Measurements from ENCODE around the gene DDA1. TPM values are rescaled to one million over a fixed set of nuclear protein-coding genes. Genes with fewer than 3 reads are reported as not detected.
A peak's percentile ranks its signal among the peaks of the same experiment; 100 is the strongest.

The DDA1 gene
- polyA plus RNA-seq, 4 donors, result 30.1 to 43.6 (median 36.5) TPM

- DNase-seq (ENCODE audit: low read depth in 4 of 4, low spot score in 3 of 4), result no peak
Measured at GRCh38 chr19:17309965-17310461, 650 bp downstream of the DDA1 start.

GRCh38 chr19:17311455-17312188, 2.3 kb downstream of the DDA1 start:
- DNase-seq (ENCODE audit: low read depth in 4 of 4, low spot score in 3 of 4), result no peak

DNA sequence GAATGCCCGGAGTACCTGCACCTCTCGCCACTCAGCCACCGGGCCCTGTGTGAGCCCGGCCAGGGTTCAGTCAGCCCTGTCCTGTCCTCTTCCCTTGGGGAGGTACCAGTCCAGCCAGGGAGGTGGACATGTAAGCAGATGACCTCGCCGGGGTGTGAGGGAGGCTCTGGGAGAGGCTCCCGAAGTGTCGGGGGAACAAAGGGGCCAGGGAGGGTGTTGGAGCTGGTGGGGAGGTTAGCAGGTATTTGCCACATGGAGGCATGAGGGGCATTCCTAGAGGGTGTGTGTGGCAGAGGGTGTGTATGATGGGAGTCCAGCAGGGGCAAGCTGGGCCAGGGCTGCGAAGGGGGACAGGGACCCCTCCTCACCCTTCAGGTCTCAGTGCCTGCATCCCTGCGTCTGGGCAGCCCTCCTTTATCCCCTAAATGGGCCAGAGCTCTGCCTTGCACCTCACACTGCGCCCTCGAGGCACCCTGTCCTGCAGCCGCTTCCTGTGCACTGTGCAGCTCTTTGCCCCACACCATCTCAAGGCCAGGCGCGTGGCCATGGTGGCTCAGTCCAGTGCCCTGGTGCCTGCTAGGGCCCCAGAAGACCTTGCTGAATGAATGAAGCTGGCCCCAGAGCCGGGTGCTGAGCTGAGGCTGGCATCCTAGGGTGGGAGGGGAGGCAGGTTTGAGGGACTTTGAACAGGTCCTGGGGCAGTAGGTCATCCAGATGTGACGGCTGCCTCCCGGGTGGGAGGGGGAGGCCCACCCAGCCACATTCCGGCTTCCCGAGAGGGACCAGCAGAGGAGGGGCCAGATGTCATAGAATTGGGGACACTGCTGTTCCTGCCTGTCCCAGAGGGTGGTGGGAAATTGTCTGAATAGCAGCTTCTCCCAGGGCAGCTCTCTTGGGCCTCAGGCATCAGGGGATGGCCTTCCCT, 3.1 kb downstream of the DDA1 start:
- no peak for DNase-seq (ENCODE audit: low read depth in 4 of 4, low spot score in 3 of 4)

DNA sequence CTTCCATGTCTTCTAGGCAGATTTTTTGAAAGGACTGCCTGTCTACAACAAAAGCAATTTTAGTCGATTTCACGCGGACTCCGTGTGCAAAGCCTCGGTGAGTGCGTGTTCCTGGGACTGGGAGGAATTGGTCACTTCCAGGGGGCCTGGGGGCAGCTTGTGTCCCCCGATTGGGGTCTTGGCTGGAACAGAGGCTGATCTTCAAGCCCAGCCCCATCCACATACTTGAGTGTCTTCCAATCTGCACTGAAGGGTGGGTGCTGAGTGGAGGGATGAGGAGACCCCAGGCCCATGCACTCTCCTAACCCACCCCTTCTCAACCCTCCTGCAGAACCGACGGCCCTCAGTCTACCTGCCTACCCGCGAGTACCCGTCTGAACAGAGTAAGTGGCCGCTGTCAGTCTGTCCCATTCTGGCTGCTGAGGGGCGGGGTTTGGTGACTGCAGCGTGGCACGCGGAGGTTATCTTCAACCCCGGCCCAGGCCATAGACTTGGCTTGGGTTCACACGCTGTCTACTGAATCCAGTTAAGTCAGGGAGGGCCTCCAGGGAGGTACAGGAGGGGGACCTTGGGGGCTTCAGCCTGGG, 4.7 kb downstream of the DDA1 start:
- no peak for DNase-seq (ENCODE audit: low read depth in 4 of 4, low spot score in 3 of 4)

- DNase-seq (ENCODE audit: low read depth in 4 of 4, low spot score in 3 of 4), result no peak
Measured at GRCh38 chr19:17318966-17319365, 9.6 kb downstream of the DDA1 start.

DNA sequence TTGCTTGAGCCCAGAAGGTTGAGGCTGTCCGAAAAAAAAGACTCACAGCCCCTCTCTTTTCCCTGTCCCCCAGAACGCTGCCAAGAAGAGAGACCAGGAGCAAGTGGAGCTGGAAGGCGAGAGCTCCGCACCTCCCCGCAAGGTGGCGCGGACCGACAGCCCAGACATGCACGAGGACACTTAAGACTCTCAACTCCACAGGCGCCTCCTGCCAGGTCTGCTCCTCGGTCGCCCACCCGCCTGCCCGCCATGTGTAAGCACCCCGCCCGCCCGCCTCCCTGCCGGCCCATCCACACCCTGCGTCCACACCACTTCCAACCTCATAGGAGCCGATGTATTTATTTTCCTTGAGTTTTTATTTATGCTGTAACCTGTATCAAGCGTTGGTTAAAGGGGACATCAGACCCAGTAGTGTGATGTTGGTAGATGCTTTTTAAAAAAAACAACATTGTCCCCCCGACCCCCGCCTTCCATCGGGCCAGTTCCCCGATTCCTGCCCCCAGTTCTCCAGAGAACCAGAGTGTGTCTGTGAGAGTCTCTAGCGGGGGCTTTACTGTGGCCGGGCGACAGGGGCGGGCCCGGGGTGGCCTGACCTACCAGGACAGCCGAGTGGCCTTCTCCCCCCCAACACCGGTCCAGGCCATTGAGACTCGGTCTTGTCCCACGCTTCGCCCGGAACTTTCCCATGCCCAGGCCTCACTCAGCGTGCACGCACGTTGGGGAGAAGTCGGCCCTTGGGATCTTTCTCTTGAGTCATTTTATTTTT, 10.3 kb downstream of the DDA1 start:
- no peak for DNase-seq (ENCODE audit: low read depth in 4 of 4, low spot score in 3 of 4)

DNA sequence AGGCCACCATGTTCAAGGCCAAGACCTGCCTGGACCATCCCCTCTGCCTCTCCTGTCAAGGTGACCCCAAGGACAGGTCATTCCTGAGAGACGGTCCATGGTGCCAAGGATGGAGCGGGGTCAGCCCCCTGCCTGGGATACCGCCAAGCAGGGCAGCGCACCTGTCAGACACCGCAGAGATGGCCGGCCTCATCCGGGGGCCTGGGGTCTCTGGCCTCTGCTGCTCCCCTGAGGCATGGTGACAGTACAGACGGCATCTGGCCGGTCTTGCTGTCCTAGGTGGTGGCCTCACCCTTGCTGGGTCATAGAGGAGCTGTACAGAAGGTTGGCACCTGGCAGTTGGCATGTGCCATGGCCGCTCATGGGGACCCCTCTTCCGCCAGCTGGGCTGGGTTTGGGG, 11.1 kb downstream of the DDA1 start:
- DNase-seq (ENCODE audit: low read depth in 4 of 4, low spot score in 3 of 4), result no peak

DNA sequence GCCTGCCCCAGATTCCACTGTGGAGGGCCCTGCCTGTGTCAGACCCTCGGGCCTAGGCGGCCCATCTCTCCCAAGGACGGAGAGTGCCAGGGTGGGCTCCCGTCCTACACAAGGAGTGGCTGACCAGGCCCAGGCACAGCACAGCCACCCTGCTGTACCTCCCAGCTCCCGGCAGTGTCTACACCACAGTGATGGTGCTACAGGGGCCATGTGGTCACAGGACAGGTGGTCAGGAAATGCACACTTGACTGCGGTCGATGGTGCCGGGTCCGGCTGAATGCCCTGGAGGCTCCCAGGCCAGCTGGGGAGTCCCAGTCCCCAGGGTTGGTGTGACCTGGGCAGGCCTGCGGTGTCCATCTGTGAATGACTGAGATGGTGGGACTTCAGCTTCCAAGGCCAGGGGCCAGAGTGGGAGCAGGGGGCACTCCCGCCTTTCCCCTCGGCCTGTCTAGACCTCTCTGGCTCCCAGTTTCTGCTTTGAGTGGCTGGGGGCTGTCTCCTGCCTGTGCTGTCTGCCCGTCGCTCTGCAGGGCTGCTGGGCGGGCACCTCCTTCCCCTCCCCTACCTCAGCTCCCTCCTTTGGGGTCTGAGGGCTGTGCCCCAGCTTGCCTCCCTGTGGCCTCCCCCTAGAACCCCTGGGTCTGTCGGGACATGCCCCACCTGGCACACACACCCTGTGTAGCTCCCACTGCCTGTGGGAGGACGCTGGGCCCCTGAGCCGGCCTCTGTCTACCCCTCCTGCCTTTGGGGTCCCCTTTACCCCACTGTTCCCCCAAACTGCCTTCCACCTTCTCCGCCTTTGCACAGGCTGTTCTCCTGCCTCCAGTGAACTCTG, 12.5 kb downstream of the DDA1 start:
- no peak for DNase-seq (ENCODE audit: low read depth in 4 of 4, low spot score in 3 of 4)

DNA sequence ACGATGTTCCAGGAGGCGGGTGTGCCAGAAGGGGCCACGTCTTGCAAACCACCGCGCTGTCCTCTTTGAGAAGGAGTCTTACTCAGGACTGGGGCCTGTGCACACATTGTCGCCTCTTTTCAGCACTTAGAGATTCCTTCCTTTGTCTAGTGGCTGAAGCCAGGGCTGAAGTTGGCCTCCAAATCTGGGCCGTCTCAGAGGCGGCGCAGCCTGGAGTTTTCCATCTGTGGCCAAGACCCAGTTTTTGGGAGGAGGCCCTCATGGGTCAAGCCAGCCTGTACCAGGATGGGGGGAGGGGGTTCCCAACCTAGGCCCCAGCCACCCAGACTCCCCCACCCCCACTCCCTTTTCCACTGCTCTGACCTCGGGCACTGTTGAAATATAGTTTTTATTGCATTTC, 13.5 kb downstream of the DDA1 start:
- no peak for DNase-seq (ENCODE audit: low read depth in 4 of 4, low spot score in 3 of 4)

DNA sequence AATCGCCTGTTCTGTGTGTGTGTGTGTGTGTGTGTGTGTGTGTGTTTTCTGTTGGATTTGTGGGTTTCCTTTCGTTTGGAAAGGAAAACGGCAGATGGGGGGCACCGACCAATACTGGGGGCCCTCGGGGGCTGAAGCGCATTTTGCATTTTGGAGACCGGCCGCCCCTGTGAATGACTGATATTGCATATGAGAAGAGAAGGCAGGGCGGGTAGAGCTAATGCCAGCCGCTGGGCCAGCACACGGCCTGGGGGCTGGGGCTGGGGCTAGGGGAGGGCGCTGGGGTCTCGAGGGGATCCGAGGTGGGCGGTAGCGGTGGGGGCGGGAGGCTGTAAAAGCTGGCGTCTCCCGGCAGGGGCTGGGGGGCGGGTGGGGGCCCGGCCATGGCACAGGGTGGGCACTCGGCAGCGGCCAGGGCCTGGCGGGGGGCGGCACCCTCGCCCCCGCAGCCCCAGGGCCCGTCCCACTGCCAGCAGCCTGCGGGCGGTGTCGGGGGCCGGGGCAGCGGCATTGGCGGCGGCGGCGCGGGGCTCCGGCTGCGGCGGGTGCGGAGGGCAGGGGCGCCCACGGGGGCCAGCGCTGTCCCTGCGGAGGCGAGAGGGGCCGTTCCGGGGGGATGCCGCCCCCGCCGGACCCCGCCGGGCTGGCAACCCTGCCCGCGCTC, 14.1 kb downstream of the DDA1 start:
- DNase-seq (ENCODE audit: low read depth in 4 of 4, low spot score in 3 of 4), result no peak

DNA sequence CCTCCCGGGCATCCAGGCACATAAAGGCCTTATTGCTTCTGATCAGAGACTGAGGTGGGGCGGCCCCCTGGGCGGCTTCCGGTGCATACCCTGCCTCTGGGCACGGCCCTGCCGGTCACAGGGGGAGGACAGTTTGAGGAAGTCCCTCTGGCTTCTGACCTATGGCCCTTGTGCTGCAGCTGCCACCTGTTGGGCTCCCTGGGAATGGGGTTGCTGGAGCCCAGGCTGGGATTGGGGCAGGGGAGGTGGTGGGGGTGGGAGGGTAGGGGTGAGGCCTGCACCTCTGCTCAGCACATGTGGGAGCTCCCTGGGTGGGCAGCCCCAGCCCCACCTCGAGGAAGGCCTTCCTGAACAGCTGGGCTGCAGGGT, 14.6 kb downstream of the DDA1 start:
- no peak for DNase-seq (ENCODE audit: low read depth in 4 of 4, low spot score in 3 of 4)

DNA sequence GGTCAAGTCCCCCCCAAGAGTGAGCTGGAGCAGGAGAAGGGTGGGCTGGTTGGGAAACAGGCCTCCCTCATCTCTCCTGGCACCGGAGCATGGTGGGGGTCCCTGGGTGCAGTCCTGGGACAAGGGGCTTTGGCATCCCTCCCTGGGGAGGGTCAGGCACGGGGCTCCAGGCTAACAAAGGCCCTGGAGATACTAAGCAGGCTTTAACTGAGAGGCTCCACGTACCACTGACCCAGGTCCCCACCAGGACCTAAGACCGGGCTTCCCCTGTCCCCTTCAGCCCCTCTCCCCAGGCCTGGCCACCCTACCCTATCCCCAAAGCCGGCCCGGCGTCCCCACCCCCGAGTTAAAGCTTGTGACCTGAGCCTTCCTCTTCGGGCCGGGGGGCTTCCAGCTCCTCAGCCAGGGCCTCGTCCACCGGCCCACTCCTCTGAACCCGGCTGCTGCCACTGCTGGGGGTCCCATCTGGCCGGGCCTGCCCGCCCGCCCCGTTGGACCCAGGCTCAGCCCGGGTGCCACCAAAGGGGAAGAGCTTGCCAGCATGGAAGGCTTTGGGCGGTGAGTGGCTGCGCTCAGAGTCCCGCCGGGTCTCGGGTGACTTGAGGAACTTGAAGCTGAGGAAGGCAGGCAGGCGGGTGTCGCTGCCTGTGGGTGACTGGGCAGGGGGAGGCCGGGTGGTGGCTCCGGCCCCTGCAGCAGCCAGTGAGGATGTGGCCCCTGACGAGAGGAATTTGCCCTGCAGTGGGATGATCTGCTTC, 15.2 kb downstream of the DDA1 start:
- DNase-seq (ENCODE audit: low read depth in 4 of 4, low spot score in 3 of 4), result no peak

DNA sequence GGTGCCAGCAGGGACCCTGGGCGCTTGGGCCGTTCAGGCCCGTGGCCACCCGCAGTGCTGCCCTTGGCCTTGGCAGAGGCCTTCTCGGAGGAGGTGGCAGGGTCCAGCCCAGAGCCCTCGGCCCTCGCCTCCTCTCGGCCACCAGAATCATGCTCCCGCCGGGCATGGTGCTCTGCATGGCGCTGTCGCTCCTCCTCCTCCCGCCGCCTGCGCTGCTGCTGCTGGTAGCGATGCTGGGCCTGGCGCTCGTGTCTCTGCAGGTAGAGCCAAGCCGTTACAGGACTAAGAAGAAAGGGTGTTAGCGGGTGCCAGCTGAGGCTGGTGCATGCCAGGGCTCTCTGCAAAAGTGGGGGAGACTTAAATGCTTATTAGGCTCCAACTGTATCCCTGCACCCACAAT, 15.8 kb downstream of the DDA1 start:
- DNase-seq (ENCODE audit: low read depth in 4 of 4, low spot score in 3 of 4), result no peak

DNA sequence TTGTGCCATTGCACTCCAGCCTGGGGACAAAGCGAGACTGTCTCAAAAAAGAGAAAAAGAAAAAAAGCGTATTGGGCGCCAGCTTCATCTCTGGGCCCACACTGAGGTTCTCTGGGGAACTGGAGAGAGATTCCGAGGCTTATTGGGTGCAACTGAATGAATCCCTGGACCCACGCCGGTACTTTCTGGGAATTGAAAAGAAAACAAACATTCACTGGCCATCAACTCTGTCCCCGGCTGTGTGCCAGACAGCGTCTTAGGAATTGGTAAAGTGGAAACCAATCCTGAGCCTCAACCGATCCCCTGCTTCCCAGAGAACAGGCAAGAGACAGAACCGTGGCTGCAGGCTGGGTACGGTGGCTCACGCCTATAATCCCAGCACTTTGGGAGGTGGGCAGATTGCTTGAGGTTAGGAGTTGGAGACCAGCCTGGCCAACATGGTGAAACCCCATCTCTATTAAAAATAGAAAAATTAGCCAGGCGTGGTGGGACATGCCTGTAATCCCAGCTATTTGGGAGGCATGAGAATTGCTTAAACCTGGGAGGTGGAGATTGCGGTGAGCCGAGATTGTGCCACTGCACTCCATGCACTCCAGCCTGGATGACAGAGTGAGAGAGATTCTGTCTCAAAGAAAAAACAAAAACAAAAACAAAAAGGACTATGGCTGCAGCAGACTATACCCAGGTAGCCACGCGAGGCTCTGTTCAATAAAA, 16.7 kb downstream of the DDA1 start:
- DNase-seq (ENCODE audit: low read depth in 4 of 4, low spot score in 3 of 4), result no peak

DNA sequence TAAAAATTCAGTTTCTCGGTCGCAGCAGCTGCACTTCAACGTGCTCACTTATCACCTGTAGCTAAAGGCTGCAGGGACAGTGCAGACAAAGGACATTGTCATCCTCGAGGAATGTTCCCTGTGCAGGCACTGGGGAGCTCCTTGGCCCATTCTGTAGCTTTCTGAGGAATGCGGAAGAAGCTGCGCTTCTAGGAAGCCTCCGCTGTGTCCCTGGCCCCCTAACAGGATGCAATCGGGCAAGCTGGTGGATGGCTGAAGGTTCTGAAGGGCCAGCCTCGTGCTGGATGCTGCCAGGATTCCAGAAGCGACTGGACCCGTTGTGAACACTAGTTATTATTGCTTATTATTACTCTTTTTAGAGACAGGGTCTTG, 17.2 kb downstream of the DDA1 start:
- DNase-seq (ENCODE audit: low read depth in 4 of 4, low spot score in 3 of 4), result no peak

DNA sequence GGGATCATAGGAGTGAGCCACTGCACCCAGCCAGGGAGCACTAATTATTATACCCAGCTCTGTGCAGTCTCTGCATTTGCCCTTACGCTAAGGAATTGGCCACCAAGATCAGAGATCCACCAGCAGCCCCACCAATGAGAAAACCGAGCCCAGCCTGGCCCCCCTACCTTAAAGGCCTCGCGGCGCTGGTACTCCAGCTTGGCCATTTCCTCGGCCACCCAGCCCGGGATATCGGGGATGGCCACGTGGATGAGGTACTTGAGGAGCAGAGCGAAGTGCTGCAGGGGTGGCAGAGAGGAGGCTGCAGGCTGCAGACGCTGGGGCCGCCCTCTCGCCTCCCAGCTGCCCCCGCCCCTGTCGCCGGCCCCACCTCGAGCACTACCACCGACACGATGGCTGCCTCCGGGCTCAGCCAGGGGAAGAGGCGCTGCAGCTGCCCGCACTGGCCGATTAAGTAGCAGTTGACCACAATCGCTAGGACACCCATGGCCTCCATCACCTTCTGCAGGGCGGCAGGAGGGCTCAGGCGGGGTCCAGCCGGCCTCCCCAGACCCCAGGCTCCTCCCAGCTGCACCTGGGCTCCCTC, 17.8 kb downstream of the DDA1 start:
- no peak for DNase-seq (ENCODE audit: low read depth in 4 of 4, low spot score in 3 of 4)

GRCh38 chr19:17327654-17328516, 18.5 kb downstream of the DDA1 start:
- DNase-seq (ENCODE audit: low read depth in 4 of 4, low spot score in 3 of 4), result peak in 1 of 4 donors; percentile 55

All from left renal pelvis (tissue), 4 donors.